HG03432 (cell line): Measurements from ENCODE around the gene OR9Q1.
"Not testable (repeated sequence)": the region's sequence is repeated elsewhere in the genome, so short reads cannot be mapped to it uniquely, and the experiment has no call there.

Experiments
- ATAC-seq: cut with Tn5 transposase; IDR thresholded peaks from one replicate; pipeline ENCODE4 v1.9.1; 2021; ENCODE audit warnings: mild to moderate bottlenecking, moderate library complexity; ENCODE audit not compliant: unreplicated experiment

The OR9Q1 gene

DNA sequence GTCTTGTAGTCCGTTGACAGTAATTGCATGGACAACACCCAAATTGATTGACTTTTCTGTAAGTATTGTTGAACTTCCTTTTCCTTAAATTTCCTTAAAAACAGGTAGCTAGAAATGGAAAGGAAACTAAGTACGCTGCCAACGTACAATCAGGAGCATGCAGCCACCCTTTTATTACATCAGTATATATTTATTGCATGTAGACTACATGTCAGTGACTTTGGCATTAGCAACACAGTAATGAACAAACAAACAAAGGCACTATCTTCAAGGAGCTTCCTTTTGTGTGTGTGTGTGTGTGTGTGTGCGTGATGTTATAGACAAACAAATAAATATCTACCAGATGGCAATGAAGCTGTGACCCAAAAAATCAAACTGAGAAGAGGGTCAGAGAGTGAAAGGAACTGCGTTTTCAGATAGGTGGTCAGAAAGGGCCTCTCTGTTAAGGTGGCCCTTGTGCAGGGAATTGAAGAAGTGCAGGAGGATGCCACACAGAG is at the start of gene OR9Q1:
OR9Q1 (plus strand) TSS at position 447 of the 497 bp plus-strand sequence. CDS start 155,564 bp downstream, outside the sequence.
- ATAC-seq, result no peak

DNA sequence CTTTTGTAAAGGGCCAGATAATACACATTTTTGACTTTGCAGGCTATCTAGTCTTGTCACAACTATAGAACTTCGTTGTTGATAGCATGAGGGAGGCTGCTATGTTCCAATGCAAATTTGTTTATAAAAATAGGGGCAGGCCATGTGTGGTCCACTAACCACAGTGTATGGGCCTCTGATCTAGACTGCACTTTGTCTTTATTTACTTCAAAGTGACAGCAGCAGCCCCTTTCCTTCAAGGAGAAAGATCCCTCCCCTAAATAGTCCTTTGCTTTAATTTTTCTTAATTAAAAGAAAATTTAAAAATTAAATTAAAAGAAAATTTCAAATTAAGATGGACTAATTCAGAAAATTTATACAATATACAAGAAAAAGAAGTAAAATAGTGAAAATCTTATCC is 49.5 kb upstream of the OR9Q1 start:
- no peak for ATAC-seq

DNA sequence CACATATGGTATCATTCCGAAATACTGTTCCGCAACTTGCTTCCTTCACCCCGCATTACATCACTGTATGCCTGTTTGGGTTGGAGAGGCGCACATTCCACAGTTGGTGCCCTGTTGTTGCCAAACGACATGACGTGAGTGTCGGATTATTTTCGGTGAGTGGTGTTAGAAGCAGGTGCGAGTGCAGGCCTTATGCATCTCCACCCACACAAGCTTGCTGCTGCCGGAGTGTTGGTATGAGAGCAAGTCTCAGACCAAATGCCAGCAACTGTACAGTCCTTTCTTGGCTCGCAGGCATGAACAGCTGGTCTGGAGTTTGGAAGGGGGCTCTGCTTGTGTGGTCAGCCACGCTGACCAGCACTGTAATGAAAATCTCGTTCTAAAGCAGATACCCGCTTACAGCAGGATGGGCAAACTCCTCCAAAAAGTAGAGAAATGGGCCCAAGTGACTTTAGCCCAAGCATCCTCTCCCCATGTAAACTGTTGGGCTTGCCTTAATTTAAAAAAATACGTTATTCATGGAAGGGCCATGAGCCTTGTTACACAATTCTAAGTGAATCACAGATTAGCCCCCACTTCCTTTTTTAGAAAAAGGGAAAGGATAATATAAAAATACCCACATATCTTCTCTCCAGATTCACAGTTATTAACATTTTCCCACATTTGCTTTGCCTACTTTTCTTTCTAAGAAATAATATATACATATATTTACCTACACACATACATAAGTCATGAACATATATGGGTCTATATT is 48.7 kb upstream of the OR9Q1 start:
- no peak for ATAC-seq

DNA sequence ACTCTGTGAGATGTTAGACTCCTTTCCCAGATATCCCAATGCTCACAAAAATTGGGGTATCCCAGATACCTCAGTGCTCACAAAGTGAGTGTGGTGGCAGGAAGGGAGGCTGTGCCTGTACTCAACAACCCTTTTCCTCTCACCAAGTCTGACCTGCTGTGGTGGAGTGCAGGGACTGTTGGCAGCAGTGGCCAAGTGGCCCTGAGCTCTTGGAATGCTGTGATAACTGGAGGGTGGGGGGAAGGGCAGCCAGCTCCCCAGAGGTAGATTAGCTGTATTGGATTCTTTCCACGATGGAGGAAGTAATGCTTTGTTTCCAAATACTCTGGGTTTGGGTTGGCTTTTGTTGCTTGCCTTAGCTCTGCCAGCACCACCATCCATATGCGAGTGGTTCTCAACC is 46.0 kb upstream of the OR9Q1 start:
- no peak for ATAC-seq

DNA sequence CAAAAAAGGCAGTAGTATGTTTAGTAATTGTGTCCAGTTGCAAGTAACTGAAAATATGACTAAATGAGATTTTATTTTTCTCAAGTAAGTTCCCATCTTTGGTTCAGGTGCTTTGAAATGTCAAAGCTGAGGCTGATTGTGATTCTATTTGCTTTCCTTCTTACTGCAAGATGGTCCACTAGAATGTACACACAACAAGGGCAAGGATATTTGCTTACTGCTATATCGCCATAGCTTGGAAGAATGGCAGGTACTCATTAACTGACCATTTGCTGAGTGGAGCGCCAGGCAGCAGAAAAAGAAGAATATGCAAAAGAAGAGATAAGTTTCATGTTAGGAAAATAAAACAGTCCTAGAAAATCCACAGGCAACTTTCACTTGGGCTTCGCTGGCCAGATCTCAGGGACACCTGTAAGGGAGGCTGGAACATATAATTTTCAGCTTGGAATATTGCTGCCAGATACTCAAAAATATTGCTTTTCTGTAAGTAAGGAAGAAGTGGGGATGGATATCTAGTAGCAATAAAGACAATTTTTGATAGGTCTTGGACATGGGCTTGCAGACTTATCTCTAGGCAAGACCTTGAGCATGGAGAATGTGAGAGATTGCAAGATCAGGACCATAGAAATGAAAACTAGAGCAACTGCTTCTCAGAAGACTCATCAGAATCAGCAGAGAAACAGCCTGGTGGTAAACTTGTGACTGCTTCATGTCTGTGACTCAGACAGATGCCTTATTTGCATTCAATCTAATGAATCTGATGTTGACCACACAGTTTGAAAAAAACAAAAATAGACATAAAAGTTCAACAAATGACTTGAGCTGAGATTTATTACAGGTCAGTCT is 44.8 kb upstream of the OR9Q1 start:
- ATAC-seq, result no peak

- ATAC-seq, result no peak
These were observed 44.1 kb upstream of the OR9Q1 start for GRCh38 chr11:57979532-57980079.

GRCh38 chr11:57980201-57980600 is 43.5 kb upstream of the OR9Q1 start:
- no peak for ATAC-seq

- ATAC-seq, result no peak
These were observed 42.1 kb upstream of the OR9Q1 start for GRCh38 chr11:57981536-57981935.

- no peak for ATAC-seq
These were observed 40.9 kb upstream of the OR9Q1 start for GRCh38 chr11:57982776-57983175.

DNA sequence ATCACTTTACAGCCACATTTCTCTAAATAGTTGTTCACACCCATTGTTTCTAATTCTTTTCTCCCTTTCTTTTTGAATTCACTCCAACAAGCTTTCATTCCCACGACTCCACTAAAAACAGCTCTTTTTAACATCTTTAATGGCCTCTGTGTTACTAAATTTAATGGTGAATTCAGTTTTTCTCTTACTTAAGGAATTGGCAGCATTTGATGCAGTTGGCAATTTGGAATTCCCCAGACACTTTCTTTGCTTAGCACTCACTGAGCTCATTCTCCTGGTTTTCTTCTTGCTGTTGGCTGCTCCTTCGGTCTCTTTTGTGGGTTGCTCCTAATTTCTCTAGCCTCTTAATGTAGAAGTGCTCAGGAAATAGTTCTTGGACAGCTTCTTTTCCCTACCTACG is 40.5 kb upstream of the OR9Q1 start:
- no peak for ATAC-seq

DNA sequence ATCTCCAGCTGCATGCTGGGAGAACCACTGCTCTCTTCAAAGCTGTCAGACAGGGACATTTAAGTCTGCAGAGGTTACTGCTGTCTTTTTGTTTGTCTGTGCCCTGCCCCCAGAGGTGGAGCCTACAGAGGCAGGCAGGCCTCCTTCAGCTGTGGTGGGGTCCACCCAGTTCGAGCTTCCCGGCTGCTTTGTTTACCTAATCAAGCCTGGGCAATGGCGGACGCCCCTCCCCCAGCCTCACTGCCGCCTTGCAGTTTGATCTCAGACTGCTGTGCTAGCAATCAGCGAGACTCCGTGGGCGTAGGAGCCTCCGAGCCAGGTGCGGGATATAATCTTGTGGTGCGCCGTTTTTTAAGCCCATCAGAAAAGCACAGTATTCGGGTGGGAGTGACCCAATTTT is 24.2 kb upstream of the OR9Q1 start:
- not testable (repeated sequence) for ATAC-seq

DNA sequence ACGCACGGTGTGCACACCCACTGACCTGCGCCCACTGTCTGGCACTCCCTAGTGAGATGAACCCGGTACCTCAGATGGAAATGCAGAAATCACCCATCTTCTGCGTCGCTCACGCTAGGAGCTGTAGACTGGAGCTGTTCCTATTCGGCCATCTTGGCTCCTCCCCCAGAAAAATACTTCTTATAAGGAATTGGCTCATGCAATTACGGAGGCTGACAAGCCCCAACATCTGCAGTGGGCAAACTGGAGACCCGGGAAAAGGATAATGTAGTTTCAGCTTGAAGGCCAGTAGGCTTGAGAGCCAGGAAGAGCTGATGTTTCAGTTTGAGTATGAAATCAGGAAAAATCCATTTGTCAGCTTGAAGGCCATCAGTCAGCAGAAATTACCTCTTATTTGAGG is 23.7 kb upstream of the OR9Q1 start:
- not testable (repeated sequence) for ATAC-seq

- no peak for ATAC-seq
These were observed 23.0 kb upstream of the OR9Q1 start for GRCh38 chr11:58000699-58001098.

- ATAC-seq, result no peak
These were observed 20.6 kb upstream of the OR9Q1 start for GRCh38 chr11:58003036-58003435.

DNA sequence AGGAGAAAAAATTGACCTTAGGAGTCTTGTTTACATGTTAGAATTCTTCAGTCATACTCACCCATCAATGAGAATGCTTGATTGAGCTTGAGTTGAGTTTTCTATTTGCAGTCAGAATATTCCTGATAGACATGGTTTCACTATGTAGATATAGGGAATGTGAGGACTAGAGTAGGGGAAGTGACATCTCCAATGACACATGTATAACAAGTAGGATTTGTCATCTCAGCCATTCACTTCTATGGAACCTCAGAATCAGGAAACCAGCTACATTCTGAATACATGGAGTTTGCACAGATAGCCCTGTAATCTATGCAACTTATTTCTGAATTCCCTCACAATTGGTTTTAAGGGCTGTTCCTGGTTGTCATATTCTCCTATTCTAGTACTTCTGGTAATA is 20.1 kb upstream of the OR9Q1 start:
- ATAC-seq, result no peak

DNA sequence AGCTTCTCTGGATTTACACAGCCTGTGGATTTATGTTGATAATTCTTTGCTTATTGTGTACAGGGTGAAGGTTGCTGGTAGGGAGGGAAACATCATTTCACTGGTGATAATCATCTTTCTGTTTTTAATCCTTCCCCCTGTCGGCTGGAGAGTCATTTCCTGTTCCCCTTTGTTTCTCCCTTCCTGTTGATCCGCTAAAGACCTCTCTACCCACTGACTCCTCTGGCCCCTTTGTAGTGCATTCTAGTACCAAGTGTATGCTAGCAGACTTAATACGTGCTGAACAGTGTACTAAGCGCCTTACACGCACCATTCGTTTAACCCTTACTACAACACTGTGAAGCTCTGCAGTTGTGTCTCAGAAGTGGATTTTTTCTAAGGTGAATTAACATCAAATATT is 19.0 kb upstream of the OR9Q1 start:
- ATAC-seq, result no peak

DNA sequence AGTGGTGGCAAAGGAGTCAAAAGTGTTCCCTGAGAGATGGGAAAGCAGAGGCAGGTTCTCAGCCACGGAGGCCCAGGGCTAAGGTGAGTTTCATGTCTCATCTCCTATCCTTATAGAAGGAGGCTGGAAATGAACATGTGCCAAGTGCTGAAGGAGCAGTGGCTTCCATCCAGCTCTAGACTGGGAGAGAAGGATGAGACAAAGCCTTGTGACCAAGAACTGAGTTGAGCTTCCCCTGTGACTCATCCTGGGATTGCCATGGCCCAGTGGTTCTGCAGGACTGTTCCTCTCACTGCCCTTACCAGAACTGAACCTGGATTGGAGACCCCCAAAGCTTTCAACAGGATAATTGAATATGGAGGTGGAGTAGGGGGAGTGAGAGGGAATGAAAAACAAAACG is 16.7 kb upstream of the OR9Q1 start:
- ATAC-seq, result no peak

DNA sequence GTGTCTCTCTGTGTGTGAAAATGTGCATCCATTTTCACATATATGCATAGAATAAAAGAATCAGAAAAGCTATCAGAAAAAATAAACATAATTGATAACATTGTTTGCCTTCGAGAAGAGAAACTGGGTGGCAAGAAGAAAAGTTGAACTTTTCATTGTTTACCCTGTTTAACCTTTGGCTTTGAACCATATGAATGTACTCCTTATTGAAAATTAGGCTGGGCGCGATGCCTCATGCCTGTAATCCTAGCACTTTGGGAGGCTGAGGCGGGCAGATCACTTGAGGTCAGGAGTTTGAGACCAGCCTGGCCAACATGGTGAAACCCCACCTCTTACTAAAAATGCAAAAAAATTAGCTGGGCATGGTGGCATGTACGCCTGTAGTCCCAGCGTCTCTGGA is 11.9 kb upstream of the OR9Q1 start:
- ATAC-seq, result no peak

DNA sequence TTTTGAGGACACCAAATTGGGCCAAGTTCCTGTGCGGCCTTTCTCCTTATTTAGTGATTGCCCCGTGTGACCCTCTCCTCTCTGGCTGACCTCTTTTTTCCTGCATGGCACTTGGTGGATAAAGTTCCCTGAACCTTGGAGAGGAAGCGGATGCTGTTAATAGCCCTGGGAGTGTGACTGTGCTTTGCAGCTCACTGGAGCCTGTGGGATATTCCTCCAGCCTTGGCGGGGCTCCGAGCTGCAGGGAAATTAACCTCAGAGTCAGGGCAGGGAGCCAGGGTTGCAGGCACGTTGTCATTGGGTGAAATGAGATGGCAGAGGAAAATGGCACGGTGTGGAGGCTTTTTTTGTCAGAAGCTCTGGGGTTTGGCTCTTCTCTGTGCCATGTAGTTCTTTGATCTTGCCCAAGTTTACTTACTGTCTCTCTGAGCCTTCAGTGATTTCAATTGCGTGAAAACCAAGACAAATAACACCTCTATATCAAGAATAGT is 965 bp downstream of the OR9Q1 start:
- no peak for ATAC-seq

- no peak for ATAC-seq
These were observed 3.7 kb downstream of the OR9Q1 start for GRCh38 chr11:58027341-58027740.

- ATAC-seq, result no peak
These were observed 5.2 kb downstream of the OR9Q1 start for GRCh38 chr11:58028687-58029411.
